Epithelial cell of prostate (primary cell): ENCODE measurements around the gene MEF2C.

Experiments used
- DNase-seq: peaks from one replicate; pipeline ENCODE4 v3.0.0-alpha.2; 2011; ENCODE audit warnings: low read depth, low spot score
- H3K27ac ChIP-seq: fragments of 450-650 bp; 2 replicates; pipeline ENCODE4 v1.5.1; 2017; ENCODE audit warnings: mild to moderate bottlenecking

The MEF2C gene

DNA sequence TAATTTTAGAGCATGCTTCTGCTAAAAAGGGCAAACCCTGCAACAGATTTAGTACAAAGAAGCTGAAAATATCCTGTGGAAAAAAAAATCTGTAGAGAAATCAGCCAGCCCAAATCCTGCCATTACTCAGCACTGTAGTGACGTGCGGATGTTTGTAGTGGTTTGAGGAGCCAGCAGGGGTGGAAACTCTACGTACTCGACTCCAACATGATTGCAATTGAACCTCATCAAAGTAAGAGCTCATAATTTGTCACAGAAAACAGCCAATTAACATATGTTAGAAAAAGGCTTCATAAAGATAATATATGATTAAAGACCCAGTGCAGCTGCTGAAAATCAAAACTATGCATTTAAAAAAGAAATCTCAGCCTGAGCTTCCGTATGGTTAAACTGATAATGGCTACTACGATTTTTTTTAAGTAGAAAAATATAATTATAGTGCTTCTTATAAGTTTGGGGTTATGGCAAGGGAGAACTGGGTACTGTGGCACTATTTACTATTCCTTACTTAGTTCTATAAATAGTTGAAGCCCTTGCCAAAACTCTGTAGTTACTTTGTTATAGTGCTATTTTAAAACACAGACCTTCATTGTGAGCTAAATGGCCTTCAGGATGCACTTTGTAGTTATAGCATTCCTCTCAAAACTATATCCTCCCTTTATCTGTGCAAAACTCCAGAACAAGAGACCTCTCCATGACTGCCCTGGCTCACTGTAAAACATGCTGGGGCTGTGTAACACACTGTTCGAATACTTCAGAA is 49.4 kb downstream of the MEF2C start:
- no peak for DNase-seq
- H3K27ac ChIP-seq, result no peak overlapping the region

- no peak for DNase-seq
- H3K27ac ChIP-seq, result no peak overlapping the region
Observed at GRCh38 chr5:88831816-88832215, 51.2 kb downstream of the MEF2C start.

- H3K27ac ChIP-seq, result no peak overlapping the region
- no peak for DNase-seq
Observed at GRCh38 chr5:88830567-88830966, 52.4 kb downstream of the MEF2C start.

- no peak for DNase-seq
- H3K27ac ChIP-seq, result no peak overlapping the region
Observed at GRCh38 chr5:88829775-88830174, 53.2 kb downstream of the MEF2C start.

GRCh38 chr5:88829054-88829453 is 53.9 kb downstream of the MEF2C start:
- no peak for DNase-seq
- H3K27ac ChIP-seq, result no peak overlapping the region

DNA sequence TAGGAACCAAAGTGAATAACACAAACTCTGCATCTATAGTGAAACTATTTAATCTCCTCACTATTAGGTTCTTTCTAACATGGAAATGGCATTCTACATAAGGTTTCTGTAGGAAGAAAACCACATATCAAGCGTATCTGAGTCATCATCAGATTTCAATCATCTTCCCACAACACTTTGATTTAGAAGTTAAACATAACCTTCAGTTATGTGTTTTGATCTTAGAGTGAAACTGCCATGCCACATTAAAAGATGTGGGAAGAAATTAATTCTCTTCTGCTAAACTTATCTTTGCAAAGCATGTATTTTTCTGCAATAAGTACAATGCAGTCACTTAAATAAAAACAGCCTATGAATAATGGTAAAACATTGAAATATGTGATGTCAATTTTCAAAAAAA is 55.0 kb downstream of the MEF2C start:
- H3K27ac ChIP-seq, result no peak overlapping the region
- no peak for DNase-seq

- DNase-seq, result no peak
- H3K27ac ChIP-seq, result no peak overlapping the region
Observed at GRCh38 chr5:88826646-88827585, 56.1 kb downstream of the MEF2C start.

GRCh38 chr5:88825584-88826315 is 57.2 kb downstream of the MEF2C start:
- no peak for DNase-seq
- H3K27ac ChIP-seq, result no peak overlapping the region

DNA sequence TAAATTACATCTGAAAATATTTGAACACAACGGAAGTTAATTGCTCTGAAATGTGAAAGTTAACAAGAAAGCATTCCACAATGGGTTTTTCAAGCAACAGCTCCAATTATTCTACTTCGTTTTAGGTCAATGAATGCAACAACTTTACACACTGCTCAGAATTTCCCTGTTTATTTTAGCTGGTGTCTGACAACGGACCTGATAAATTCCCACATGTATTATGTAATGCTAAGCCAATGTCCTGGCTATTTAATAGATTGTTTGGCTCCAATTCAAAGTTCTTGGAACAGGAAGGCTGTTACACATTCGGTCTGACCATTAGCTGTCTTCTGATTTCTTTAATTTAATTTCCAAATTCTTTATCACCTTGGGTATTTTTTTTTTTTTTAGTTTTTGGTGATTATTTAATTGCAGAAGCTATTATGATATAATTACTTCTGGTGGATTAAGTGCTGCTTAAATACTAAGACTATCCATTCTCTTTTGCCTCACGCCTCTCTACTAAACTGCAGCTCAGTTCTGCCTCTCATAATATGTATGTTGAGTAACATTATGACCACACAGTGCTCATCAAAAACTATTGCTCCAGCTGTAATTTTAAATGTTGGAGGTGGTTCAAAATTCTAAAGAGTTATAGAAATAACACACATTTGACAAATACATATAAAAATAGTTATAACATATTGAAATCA is 57.9 kb downstream of the MEF2C start:
- no peak for DNase-seq
- H3K27ac ChIP-seq, result no peak overlapping the region

- DNase-seq, result no peak
- no peak overlapping the region for H3K27ac ChIP-seq
Observed at GRCh38 chr5:88824141-88824540, 58.8 kb downstream of the MEF2C start.

GRCh38 chr5:88823201-88823600 is 59.8 kb downstream of the MEF2C start:
- H3K27ac ChIP-seq, result no peak overlapping the region
- no peak for DNase-seq

DNA sequence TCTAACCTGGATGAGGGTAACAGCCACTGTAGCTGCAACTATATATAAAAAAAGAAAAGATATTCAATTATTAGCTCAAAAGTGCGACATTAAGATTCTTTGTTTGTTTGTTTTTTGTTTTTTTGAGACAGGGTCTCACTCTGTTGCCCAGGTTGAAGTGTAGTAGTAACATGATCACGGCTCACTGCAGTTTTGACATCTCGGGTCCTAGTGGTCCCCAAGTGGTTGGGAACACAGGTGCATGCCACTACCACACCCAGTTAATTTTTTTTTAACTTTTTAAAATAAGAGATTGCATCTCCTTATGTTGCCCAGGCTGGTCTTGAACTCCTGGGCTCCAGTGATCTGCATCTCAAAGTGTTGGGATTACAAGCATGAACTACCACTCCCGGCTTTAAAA is 61.8 kb downstream of the MEF2C start:
- DNase-seq, result no peak
- H3K27ac ChIP-seq, result no peak overlapping the region

DNA sequence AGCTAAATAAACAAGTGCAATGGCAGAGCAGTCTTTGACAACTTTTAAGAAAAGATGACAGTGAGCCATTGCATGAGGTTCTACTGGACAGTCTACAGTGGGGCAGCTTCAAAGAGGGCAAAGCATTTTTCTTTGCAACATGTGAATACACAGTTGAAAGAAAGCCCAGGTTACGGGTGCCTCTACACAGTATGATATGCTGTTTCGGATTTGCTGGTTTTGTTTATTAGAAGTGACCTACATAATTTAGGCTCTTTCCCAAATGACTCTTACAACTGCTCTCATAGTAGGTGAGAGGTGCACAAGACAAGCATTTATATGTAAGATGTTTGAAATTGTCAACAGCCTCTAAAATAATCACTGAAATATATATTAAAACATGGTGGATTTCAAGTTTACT is 62.4 kb downstream of the MEF2C start:
- no peak for DNase-seq

DNA sequence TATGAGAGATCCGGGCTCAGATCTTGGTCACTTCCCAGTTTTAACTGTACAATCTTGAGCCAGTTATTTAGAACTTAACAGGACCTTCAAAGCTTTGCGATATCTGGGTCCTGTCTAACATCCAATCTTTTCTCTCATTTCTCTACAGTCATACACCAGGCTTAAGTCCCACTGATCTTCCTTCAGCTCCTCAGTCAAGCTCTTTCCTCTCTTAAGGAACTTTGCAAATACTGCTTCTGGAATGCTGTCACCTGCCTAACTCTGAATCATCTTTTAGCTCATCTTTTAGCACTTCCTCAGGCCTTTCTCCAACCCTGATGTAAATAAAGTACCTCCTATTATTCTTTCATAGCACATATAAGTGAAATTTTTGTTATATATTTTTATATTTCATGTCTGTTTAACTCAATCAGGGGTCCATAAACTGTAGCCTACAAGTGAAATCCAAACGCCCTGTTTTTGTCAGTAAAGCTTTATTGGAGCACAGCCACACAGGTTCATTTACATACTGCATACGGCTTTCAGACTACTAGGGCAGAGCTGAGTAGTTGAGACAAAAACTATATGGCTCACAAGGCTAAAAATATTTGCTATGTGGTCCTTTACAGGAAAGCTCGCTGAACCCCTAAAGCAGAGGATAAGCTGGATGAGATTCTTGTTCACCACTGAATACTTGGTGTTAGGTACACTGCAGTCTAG is 63.5 kb downstream of the MEF2C start:
- no peak overlapping the region for H3K27ac ChIP-seq
- DNase-seq, result no peak

More for the DNA sequence above, 62.4 kb downstream of the MEF2C start:
- no peak overlapping the region for H3K27ac ChIP-seq

GRCh38 chr5:88818296-88818695 is 64.7 kb downstream of the MEF2C start:
- no peak overlapping the region for H3K27ac ChIP-seq
- no peak for DNase-seq

DNA sequence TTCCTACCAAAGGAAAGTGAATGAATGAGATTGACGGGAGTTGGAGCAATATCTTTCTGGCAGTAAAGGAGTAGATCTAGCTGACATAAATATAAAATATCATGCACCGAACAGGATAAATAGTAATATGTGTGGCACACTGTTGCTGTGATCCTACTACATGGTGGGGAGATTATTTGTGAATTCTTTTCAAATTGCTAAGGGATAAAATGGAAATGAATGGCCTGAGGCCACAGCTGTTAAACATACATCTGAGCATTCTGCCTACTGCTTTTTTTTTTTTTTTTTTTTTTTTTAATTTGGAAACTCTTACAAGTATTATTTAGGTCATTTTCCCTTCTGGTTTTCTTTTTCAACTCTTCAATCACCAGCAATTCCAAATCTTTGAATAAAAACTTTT is 66.8 kb downstream of the MEF2C start:
- H3K27ac ChIP-seq, result no peak overlapping the region

GRCh38 chr5:88815050-88815789 is 67.8 kb downstream of the MEF2C start:
- no peak for DNase-seq
- H3K27ac ChIP-seq, result no peak overlapping the region

More for the DNA sequence above, 66.8 kb downstream of the MEF2C start:
- no peak for DNase-seq

- DNase-seq, result no peak
- no peak overlapping the region for H3K27ac ChIP-seq
Observed at GRCh38 chr5:88813805-88814575, 69.0 kb downstream of the MEF2C start.
